Measurements from ENCODE around the gene CIP2A.

GRCh38 chr3:108503722-108504121 lies 85.5 kb downstream of the CIP2A start:
- TF ChIP-seq CTCF (IDR thresholded peaks at IDR 0.05) (no peak), POLR2A (IDR thresholded peaks at IDR 0.05) (no peak), POLR2AphosphoS5 (IDR thresholded peaks at IDR 0.05; ENCODE audit: insufficient read depth in 1 of 2, low read depth in 1 of 2) (no peak)

Data from vagina (tissue), 2 donors.